ENCODE data around the gene DHX8.
"Not testable (repeated sequence)": the region's sequence is repeated elsewhere in the genome, so short reads cannot be mapped to it uniquely, and the experiment has no call there.

DHX8 gene

DNA sequence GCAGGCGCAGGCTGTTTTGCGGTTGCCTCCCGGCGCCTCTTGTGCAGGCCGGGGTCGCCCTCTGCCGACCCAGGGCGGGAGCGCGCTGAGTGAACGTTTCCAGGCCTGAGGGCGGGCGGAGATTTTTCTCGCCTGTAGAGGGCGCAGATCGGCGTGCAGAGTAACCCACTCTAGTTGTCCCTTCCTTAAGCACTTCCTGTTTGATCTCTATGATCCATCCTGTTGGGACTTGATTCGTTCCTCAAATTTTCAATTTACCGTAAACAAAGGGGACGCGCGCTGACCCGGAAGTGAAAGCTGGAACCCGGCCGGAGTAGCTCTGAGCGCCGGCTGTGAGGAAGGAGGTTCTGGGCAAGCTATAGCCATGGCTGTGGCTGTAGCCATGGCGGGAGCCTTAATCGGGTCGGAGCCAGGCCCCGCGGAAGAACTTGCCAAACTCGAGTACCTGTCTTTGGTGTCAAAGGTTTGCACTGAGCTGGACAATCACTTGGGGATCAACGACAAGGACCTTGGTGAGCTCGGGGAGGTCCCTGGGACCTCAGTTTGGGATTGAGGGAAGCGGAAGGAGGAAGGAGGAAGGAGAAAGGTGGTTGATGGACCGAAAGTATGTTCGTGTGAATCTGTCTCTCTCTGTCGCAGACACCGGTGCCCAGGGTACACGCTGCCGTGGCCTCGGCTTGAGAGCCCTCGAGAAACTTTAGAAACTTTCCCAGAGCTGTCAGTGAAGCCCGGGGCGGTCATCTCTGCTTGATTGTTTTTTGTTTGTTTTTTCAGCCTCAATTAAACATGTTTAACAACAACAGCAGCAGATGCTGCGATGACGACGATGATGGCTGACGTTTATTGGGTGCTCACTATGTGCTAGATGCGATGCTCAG lies at the start of gene DHX8:
DHX8 (plus strand) TSS at position 302 of the 878 bp plus-strand sequence; CDS start at position 365, 63 bp downstream.
- DNase-seq (ENCODE audit: low spot score) = peak; percentile 100

DNA sequence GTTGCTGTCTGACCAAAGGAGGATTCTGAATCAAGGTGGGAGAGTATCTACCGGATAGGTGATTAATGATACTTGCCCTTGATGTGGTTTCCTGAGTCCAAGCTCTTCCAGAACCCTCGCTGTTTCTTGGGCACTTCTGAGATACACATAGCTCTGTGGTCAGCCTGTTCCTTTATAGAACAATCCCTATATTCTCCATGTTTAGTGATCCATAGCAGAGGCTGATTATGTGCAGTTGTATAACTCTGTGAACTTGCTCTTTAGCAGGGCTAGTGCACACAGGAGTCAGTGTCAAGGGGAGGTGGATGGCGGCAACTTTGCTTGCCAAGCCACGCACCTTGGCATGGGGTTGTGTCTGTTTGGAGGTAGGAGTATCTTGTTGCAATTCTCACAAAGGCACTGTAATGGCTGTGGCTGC lies 48.9 kb upstream of the DHX8 start:
- no peak for DNase-seq (ENCODE audit: low spot score)

GRCh38 chr17:43437756-43438155 lies 46.0 kb upstream of the DHX8 start:
- DNase-seq (ENCODE audit: low spot score) = no peak

GRCh38 chr17:43438626-43439025 lies 45.1 kb upstream of the DHX8 start:
- no peak for DNase-seq (ENCODE audit: low spot score)

DNA sequence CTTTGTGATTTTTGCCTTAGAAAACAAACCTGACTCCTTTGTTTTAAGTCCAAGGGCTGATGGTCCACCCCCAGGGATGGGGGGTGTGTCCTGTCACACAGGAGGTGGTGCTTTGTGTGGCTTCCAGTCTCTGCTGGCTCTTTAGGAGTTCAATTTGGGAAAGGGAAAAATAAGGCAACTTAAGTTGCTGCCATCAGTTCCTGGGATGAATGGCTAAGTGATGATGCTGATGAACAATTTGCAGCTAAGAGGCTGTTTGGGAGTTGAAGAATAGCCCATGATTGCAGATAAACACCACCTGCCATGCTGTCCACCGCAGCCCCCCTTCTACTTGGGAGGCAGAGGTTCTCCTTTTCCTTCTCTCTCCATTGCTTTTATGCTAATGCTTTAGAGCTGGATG lies 44.7 kb upstream of the DHX8 start:
- no peak for DNase-seq (ENCODE audit: low spot score)

DNA sequence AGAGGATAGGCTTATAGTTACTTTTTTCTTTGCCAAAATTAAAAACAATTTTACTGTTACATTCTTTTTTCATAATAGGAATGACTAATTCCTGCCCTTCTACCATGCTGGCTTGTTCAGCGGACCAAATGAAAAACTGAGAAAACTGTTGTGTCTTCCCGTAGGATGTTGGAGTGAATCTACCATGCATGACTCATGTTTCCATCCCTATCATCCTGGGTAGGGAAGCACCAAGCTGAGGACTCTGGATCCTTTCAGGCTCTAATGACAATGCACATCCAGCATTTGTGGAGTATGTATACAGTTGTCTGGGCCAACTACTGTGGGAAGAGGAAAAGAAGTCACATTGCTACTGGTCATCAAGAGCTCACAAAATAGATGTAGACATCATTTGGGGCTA lies 41.1 kb upstream of the DHX8 start:
- no peak for DNase-seq (ENCODE audit: low spot score)

DNA sequence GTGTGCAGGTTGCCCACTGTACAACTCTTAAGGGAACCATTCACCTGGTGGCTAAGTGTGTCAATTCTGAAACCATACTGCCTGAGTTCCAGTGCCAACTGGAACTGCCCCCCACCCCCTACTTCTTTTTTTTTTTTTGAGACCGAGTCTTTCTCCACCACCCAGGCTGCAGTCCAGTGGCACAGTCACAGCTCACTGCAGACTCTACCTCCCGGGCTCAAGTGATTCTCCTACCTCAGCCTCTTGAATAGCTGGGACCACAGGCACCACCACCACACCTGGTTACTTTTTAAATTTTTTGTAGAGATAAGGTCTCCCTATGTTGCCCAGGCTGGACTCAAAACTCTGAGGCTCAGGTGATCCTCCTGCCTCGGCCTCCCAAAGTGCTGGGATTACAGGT lies 40.4 kb upstream of the DHX8 start:
- DNase-seq (ENCODE audit: low spot score) = no peak

- DNase-seq (ENCODE audit: low spot score) = no peak
These were observed 39.4 kb upstream of the DHX8 start for GRCh38 chr17:43444223-43445008.

- DNase-seq (ENCODE audit: low spot score) = no peak
These were observed 38.7 kb upstream of the DHX8 start for GRCh38 chr17:43445009-43445589.

- DNase-seq (ENCODE audit: low spot score) = no peak
These were observed 37.0 kb upstream of the DHX8 start for GRCh38 chr17:43446773-43447172.

- DNase-seq (ENCODE audit: low spot score) = no peak
These were observed 34.9 kb upstream of the DHX8 start for GRCh38 chr17:43448720-43449469.

DNA sequence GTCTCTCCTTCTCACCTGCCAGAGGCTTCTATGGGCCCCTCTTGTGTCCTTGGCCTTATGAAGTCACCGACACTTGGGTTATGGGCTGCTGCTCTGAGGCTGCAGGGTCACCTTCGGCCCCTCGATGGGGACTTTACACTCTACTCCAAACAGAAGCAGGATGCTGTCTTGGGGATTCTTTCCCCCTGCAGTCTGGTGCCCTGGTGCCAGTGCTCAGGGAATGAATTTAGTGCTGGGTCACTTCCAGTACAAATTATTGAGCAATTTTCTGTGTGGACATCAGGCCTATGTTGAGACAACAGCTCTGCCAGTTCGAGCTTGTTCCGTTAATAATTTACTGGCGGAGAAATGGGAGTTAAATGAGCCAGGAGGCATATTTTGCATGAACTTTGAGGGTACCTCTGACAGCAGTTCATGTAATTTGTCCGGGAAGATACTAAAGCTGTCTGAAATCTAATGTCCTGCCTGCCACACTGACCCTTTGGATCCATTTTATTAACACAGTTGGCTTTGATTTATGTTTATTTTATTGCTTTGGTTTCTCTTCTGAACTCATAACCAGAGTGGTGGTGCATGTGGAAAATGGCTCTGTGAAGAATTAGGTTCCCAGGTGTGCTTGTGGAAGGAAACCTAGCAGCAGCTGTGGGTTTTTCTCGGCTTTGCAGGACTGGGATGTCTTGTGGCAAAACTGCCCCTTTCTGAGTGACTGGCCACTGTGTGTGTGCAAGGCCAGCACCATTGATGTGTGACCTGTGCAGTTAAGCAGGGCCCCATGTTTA lies 34.1 kb upstream of the DHX8 start:
- DNase-seq (ENCODE audit: low spot score) = no peak

GRCh38 chr17:43450791-43451190 lies 33.0 kb upstream of the DHX8 start:
- not testable (repeated sequence) for DNase-seq (ENCODE audit: low spot score)

DNA sequence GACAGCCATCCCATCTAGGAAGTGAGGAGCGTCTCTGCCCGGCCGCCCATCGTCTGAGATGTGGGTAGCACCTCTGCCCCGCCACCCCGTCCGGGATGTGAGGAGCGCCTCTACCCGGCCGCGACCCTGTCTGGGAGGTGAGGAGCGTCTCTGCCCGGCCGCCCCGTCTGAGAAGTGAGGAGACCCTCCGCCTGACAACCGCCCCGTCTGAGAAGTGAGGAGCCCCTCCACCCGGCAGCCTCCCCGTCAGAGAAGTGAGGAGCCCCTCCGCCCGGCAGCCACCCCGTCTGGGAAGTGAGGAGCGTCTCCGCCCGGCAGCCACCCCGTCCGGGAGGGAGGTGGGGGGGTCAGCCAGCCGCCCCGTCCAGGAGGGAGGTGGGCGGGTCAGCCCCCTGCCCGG lies 32.0 kb upstream of the DHX8 start:
- not testable (repeated sequence) for DNase-seq (ENCODE audit: low spot score)

DNA sequence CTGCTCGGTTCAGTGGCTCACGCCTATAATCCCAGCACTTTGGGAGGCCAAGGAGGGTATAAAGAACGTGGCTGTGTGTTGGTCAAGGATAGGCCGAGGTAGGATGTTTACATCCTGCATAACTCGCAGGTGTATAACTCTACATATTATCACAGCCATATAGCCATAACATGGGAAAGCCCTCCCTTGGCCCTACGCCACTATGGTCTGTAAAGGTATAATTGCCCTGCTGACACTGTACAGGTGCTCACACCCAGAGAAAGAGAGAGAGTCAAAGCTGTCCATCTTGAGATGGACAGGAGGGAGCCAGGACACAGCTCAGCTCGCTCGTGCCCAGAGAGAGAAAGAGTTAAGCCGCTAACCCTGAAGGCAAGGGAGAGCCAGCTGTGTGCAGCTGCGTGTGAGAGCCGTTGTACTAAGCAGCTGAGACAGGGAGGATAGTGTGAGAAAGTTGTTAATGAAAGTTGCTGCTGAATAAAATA lies 30.4 kb upstream of the DHX8 start:
- no peak for DNase-seq (ENCODE audit: low spot score)

GRCh38 chr17:43454868-43455267 lies 28.9 kb upstream of the DHX8 start:
- no peak for DNase-seq (ENCODE audit: low spot score)

- no peak for DNase-seq (ENCODE audit: low spot score)
These were observed 27.7 kb upstream of the DHX8 start for GRCh38 chr17:43456029-43456428.

DNA sequence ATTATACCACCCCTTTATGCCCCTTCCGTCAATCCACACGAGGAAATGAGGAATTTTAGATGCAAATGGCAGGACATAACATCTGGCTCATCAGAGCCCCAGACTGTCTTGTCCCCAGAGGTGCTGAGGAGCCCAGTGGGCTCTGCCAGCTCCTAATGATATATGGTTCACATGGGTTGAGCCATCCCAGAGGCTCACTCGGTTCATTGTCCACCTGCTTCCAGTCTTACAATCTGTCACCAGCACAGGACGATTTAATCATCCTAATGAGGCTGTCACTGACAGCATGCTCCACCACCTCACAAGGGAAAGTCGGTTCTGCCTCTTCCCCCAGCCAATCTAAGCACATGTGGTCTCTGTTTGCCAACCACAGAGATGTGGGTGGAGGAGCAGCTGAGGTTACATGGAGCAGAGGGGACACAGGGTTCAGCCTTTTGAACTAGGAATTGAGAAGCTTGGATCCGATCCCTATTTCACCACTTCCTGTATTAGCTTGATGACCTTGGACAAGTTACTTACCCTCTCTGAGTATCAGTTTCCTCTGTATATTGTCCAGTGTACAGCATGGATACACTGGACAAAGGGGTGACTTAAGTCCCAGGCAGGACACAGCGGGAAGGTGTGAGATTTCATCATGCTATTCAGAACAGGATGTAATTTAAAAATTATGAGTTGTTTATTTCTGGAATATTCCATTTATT lies 27.0 kb upstream of the DHX8 start:
- no peak for DNase-seq (ENCODE audit: low spot score)

DNA sequence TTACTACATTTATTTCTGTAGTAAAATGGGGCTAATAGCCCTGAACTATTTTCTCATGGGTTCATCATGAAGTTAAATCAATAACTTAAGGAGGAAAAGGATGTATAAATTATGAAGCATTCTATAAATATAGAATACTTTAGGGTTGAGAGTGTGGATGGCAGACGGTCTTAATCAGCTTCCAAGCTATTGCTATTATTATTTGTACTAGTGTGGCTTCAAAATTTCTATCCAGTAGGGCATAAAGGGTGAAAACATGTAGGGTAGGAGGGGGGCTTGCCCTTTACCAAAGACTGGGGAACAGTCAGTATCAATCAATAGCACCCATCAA lies 26.4 kb upstream of the DHX8 start:
- DNase-seq (ENCODE audit: low spot score) = no peak

- DNase-seq (ENCODE audit: low spot score) = not testable (repeated sequence)
These were observed 23.9 kb upstream of the DHX8 start for GRCh38 chr17:43459878-43460277.

DNA sequence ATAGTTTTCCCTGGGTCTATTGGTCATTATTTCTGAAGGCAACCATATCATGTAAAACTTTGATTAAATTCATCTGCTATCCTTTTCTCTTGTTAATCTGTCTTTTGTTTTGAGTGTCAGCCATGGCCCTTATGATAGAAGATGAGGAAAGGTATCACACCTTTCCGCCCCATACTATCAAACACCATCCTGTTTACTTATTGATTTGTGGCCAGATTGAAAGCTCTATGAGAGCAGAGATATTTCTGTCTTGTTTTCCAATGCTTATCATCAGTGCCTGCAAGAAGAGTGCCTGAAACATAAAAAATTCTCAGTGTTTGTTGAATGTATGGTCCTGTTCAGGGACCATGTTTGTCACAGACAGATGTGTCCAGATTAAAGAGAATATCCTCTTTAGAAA lies 22.6 kb upstream of the DHX8 start:
- no peak for DNase-seq (ENCODE audit: low spot score)
